Raji (cell line): Measurements from ENCODE around the gene TBX4.

Experiments used
- POLR2A ChIP-seq: IDR thresholded peaks from 2 replicates; pipeline ENCODE4 v1.6.1; 2011; ENCODE audit warnings: low read depth, low read length, control low read depth; ENCODE audit not compliant: insufficient read depth

Gene TBX4

GRCh38 chr17:61455324-61456060, 3.3 kb downstream of the TBX4 start:
- TF ChIP-seq POLR2A, result no peak

- no peak for TF ChIP-seq POLR2A
Observed at GRCh38 chr17:61456061-61456681, 3.9 kb downstream of the TBX4 start.

- no peak for TF ChIP-seq POLR2A
Observed at GRCh38 chr17:61456688-61457225, 4.5 kb downstream of the TBX4 start.

- no peak for TF ChIP-seq POLR2A
Observed at GRCh38 chr17:61457226-61457983, 5.2 kb downstream of the TBX4 start.

- no peak for TF ChIP-seq POLR2A
Observed at GRCh38 chr17:61458000-61458399, 5.8 kb downstream of the TBX4 start.

- no peak for TF ChIP-seq POLR2A
Observed at GRCh38 chr17:61458421-61459141, 6.4 kb downstream of the TBX4 start.

GRCh38 chr17:61459142-61459809, 7.1 kb downstream of the TBX4 start:
- no peak for TF ChIP-seq POLR2A

- no peak for TF ChIP-seq POLR2A
Observed at GRCh38 chr17:61459939-61460718, 7.9 kb downstream of the TBX4 start.

GRCh38 chr17:61460796-61461585, 8.8 kb downstream of the TBX4 start:
- no peak for TF ChIP-seq POLR2A

- TF ChIP-seq POLR2A, result no peak
Observed at GRCh38 chr17:61461586-61461966, 9.4 kb downstream of the TBX4 start.

- TF ChIP-seq POLR2A, result no peak
Observed at GRCh38 chr17:61461967-61462718, 9.9 kb downstream of the TBX4 start.

- no peak for TF ChIP-seq POLR2A
Observed at GRCh38 chr17:61462719-61463315, 10.6 kb downstream of the TBX4 start.
